ENCODE data around the gene SLC1A5.

SLC1A5 gene

DNA sequence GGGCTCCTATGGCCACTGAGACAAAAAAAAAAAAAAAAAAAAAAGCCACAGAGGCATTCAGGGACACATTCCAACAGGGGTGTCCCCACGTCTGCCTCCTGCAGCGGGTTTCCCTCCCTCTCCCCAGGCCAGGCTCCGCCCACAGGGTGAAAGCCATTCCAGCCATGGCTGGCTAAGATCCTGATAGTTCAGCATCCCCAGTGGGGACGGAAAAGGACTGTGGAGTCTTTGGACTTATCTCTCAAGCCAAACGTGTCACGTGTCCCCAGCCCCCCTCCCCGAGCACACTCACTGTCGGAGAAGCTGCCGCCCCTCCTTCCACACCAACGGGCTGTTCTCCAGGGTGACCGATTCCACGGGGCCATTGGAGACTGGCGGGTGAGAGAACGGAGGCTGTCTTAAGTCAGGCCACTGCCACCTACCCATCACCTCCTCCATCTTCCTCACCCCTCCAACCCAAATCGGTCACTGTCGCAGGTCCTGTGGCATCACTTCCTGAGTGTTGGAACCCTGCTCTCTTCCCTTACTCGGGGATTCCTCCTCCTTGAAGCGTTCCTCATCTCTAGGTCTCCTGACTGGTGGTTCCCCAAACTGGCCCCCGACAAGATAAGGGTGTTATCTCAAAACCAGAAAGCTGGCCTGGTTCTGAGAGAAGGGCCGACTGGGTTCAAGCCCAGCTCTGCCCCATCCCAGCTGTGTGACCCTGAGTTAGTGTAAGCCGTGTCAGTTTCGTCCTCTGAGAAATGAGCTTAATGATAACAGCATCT, 51.7 kb downstream of the SLC1A5 start:
- TF ChIP-seq, protein P1, sequence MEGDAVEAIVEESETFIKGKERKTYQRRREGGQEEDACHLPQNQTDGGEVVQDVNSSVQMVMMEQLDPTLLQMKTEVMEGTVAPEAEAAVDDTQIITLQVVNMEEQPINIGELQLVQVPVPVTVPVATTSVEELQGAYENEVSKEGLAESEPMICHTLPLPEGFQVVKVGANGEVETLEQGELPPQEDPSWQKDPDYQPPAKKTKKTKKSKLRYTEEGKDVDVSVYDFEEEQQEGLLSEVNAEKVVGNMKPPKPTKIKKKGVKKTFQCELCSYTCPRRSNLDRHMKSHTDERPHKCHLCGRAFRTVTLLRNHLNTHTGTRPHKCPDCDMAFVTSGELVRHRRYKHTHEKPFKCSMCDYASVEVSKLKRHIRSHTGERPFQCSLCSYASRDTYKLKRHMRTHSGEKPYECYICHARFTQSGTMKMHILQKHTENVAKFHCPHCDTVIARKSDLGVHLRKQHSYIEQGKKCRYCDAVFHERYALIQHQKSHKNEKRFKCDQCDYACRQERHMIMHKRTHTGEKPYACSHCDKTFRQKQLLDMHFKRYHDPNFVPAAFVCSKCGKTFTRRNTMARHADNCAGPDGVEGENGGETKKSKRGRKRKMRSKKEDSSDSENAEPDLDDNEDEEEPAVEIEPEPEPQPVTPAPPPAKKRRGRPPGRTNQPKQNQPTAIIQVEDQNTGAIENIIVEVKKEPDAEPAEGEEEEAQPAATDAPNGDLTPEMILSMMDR (IDR thresholded peaks at IDR 0.05; ENCODE audit: low read length), result no peak
- TF ChIP-seq EZH2 (IDR thresholded peaks at IDR 0.05; ENCODE audit: borderline replicate concordance, low read length), result no peak
- Histone ChIP-seq H3K9ac (ENCODE audit: low read length) (no peak overlapping the region), H3K27me3 (ENCODE audit: insufficient read depth, low read length) (no peaks in the 10 kb centered on the region), H4K20me1 (ENCODE audit: insufficient read depth, low read length) (no peaks in the 10 kb centered on the region), H3K36me3 (ENCODE audit: insufficient read depth, low read length) (peaks cover 55% of the 10 kb centered on the region; the same call in 1 of the 2 replicates), H3K79me2 (ENCODE audit: insufficient read depth, low read length) (peaks cover 22% of the 10 kb centered on the region), H3K9me3 (ENCODE audit: low read length) (no peaks in the 10 kb centered on the region), H2AFZ (ENCODE audit: low read length) (no peak overlapping the region), H3F3A (ENCODE audit: insufficient read depth, low read length) (no peaks in the 10 kb centered on the region), H3K4me3 (ENCODE audit: low read depth, low read length, poor library complexity, severe bottlenecking) (no peak overlapping the region), H3K27ac (ENCODE audit: low read depth, low read length, poor library complexity, severe bottlenecking) (no peak overlapping the region), H3K4me2 (ENCODE audit: low read length) (no peak overlapping the region), H3K9me2 (ENCODE audit: low read depth, low read length) (no peaks in the 10 kb centered on the region), H3K4me1 (ENCODE audit: insufficient read depth, low read length, severe bottlenecking) (no peaks in the 10 kb centered on the region)

DNA sequence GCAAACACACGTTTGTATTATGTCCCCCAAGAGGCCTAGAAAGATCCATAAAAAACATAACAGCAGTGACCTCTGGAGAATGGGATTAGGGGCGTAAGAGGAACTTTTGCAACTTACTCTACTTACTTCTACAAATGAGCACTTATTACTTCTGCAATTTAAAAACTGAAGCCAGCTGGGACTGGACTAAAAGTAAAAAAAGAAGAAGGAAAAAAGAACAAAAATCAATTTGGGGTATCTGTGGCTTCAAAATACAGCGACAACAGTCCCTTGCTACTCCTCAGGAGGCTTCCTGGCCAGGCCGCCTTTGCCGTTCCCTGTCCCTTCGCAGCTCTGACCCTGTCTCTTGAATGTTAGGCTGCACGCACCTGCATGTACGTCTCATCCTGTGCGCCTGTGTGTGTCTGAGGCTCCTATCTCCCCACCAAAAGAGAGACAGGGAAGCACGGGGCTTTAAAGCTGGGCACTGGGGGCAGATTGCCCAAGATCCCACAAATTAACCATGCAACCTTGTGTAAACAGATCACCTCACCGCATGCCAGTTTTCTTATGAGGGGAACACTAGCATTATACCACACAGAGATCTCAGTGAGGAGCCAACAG, 54.6 kb downstream of the SLC1A5 start:
- Histone ChIP-seq H2AFZ (ENCODE audit: low read length) (no peak overlapping the region), H3F3A (ENCODE audit: insufficient read depth, low read length) (no peaks in the 10 kb centered on the region), H3K4me2 (ENCODE audit: low read length) (no peak overlapping the region), H4K20me1 (ENCODE audit: insufficient read depth, low read length) (no peaks in the 10 kb centered on the region), H3K4me3 (ENCODE audit: low read depth, low read length, poor library complexity, severe bottlenecking) (no peak overlapping the region), H3K4me1 (ENCODE audit: insufficient read depth, low read length, severe bottlenecking) (no peaks in the 10 kb centered on the region), H3K27me3 (ENCODE audit: insufficient read depth, low read length) (no peaks in the 10 kb centered on the region), H3K9me2 (ENCODE audit: low read depth, low read length) (no peaks in the 10 kb centered on the region), H3K27ac (ENCODE audit: low read depth, low read length, poor library complexity, severe bottlenecking) (no peak overlapping the region), H3K9me3 (ENCODE audit: low read length) (no peaks in the 10 kb centered on the region), H3K79me2 (ENCODE audit: insufficient read depth, low read length) (no peaks in the 10 kb centered on the region), H3K36me3 (ENCODE audit: insufficient read depth, low read length) (peaks cover 74% of the 10 kb centered on the region), H3K9ac (ENCODE audit: low read length) (no peak overlapping the region)
- no peak for TF ChIP-seq EZH2 (IDR thresholded peaks at IDR 0.05; ENCODE audit: borderline replicate concordance, low read length)
- TF ChIP-seq, protein P1 (IDR thresholded peaks at IDR 0.05; ENCODE audit: low read length), result no peak

DNA sequence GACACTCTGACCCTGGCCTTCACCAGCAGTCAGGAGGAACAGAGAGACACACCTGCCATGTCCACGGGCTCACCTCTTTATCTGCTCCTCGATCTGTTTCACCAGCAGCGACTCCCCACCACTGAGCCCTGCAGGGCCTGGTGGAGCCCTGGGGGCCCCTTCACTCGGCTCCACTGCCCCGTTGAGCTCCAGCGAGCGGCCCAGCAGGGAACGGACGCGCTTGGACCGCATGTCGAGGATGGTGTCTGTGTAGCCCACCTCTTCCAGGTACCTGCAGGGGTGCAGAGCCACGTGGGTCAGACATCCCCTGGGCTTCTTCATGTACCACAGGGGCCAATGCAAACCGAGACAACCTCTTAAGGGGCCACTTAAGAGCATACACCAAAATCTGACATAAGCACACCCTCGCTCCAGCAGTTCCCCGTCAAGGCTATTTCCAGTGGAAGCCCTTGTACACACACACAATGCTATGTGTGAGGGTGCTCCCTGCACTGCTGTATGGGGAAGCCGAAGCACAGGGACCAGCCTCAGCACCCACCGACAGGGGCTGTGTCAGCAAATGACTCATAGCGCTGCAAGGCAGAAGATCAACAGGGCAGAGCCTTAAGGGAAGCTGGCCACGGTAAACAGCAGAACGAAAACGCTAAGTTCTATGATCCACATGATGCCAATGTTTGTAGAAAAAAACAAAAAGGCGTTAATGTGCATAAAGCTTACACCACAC, 55.3 kb downstream of the SLC1A5 start:
- peaks cover 74% of the 10 kb centered on the region for H3K36me3 ChIP-seq (ENCODE audit: insufficient read depth, low read length)
- no peaks in the 10 kb centered on the region for H3F3A ChIP-seq (ENCODE audit: insufficient read depth, low read length)
- no peaks in the 10 kb centered on the region for H3K4me1 ChIP-seq (ENCODE audit: insufficient read depth, low read length, severe bottlenecking)

More for the DNA sequence above, 55.3 kb downstream of the SLC1A5 start:
- Histone ChIP-seq H4K20me1 (ENCODE audit: insufficient read depth, low read length) (no peaks in the 10 kb centered on the region), H3K27ac (ENCODE audit: low read depth, low read length, poor library complexity, severe bottlenecking) (no peak overlapping the region), H3K27me3 (ENCODE audit: insufficient read depth, low read length) (no peaks in the 10 kb centered on the region), H3K79me2 (ENCODE audit: insufficient read depth, low read length) (no peaks in the 10 kb centered on the region), H3K9me2 (ENCODE audit: low read depth, low read length) (no peaks in the 10 kb centered on the region), H3K9ac (ENCODE audit: low read length) (no peak overlapping the region), H3K9me3 (ENCODE audit: low read length) (no peaks in the 10 kb centered on the region), H2AFZ (ENCODE audit: low read length) (no peak overlapping the region), H3K4me2 (ENCODE audit: low read length) (no peak overlapping the region), H3K4me3 (ENCODE audit: low read depth, low read length, poor library complexity, severe bottlenecking) (no peak overlapping the region)
- TF ChIP-seq, protein P1 (IDR thresholded peaks at IDR 0.05; ENCODE audit: low read length), result no peak
- no peak for TF ChIP-seq EZH2 (IDR thresholded peaks at IDR 0.05; ENCODE audit: borderline replicate concordance, low read length)
